H9 (cell line): Measurements from ENCODE around the gene FAM78B. TPM values are rescaled to one million over a fixed set of nuclear protein-coding genes. Genes with fewer than 3 reads are reported as not detected.

Experiments
- DNase-seq: peaks from one replicate; pipeline ENCODE4 v3.0.0-alpha.2; 2017
- H2AFZ ChIP-seq: one replicate; pipeline ENCODE4 v1.6.1; 2013; ENCODE audit warnings: mild to moderate bottlenecking, low read length, control low read depth, moderate library complexity
- H2AK5ac ChIP-seq: 2 replicates; pipeline ENCODE4 v1.6.1; 2013; ENCODE audit warnings: low read length, control low read depth, mixed read lengths; ENCODE audit not compliant: insufficient read length
- H2BK120ac ChIP-seq: one replicate; pipeline ENCODE4 v1.6.1; 2013; ENCODE audit warnings: low read depth, mild to moderate bottlenecking, low read length, control low read depth, inconsistent platforms; ENCODE audit not compliant: poor library complexity, severe bottlenecking
- H2BK12ac ChIP-seq: 2 replicates; pipeline ENCODE4 v1.6.1; 2013; ENCODE audit warnings: low read length, control low read depth, mixed read lengths, low read depth; ENCODE audit not compliant: insufficient read length
- H2BK15ac ChIP-seq: 2 replicates; pipeline ENCODE4 v1.6.1; 2013; ENCODE audit warnings: low read depth, low read length, control low read depth
- H2BK20ac ChIP-seq: one replicate; pipeline ENCODE4 v1.6.1; 2013; ENCODE audit warnings: low read depth, mild to moderate bottlenecking, low read length, control low read depth, inconsistent platforms; ENCODE audit not compliant: poor library complexity, severe bottlenecking
- H2BK5ac ChIP-seq: 2 replicates; pipeline ENCODE4 v1.6.1; 2013; ENCODE audit warnings: low read length, control low read depth, mixed read lengths; ENCODE audit not compliant: insufficient read length
- H3K14ac ChIP-seq: 2 replicates; pipeline ENCODE4 v1.6.1; 2013; ENCODE audit warnings: low read length, control low read depth; ENCODE audit not compliant: insufficient read depth
- H3K18ac ChIP-seq: 2 replicates; pipeline ENCODE4 v1.6.1; 2013; ENCODE audit warnings: low read depth, mild to moderate bottlenecking, mixed read lengths, low read length, control low read depth; ENCODE audit not compliant: insufficient read length
- H3K23ac ChIP-seq: 2 replicates; pipeline ENCODE4 v1.6.1; 2013; ENCODE audit warnings: low read length, control low read depth, mixed read lengths, low read depth; ENCODE audit not compliant: insufficient read length
- H3K23me2 ChIP-seq: 2 replicates; pipeline ENCODE4 v1.6.1; 2013; ENCODE audit warnings: low read depth, mild to moderate bottlenecking, mixed read lengths, low read length, control low read depth; ENCODE audit not compliant: insufficient read length, poor library complexity, severe bottlenecking
- H3K27ac ChIP-seq: 2 replicates; pipeline ENCODE4 v1.5.1; 2013; ENCODE audit warnings: low read length, control low read depth, mixed read lengths, low read depth; ENCODE audit not compliant: insufficient read length
- H3K27me3 ChIP-seq: 2 replicates; pipeline ENCODE4 v1.6.1; 2013; ENCODE audit warnings: low read length, control low read depth, inconsistent platforms; ENCODE audit not compliant: insufficient read depth
- H3K4ac ChIP-seq: 2 replicates; pipeline ENCODE4 v1.6.1; 2013; ENCODE audit warnings: low read depth, mild to moderate bottlenecking, control low read depth, inconsistent platforms, low read length, moderate library complexity
- H3K4me1 ChIP-seq: 2 replicates; pipeline ENCODE4 v1.6.1; 2013; ENCODE audit warnings: low read length, control low read depth, inconsistent platforms; ENCODE audit not compliant: insufficient read depth
- H3K4me2 ChIP-seq: 2 replicates; pipeline ENCODE4 v1.6.1; 2013; ENCODE audit warnings: low read length, control low read depth, mixed read lengths; ENCODE audit not compliant: insufficient read length, insufficient read depth
- H3K56ac ChIP-seq: 2 replicates; pipeline ENCODE4 v1.6.1; 2013; ENCODE audit warnings: low read depth, mild to moderate bottlenecking, mixed read lengths, low read length, control low read depth; ENCODE audit not compliant: insufficient read length
- H3K79me1 ChIP-seq: 2 replicates; pipeline ENCODE4 v1.6.1; 2013; ENCODE audit warnings: low read depth, mild to moderate bottlenecking, moderate library complexity, low read length, control low read depth, inconsistent platforms; ENCODE audit not compliant: insufficient read depth, poor library complexity, severe bottlenecking
- H3K79me2 ChIP-seq: 2 replicates; pipeline ENCODE4 v1.6.1; 2013; ENCODE audit warnings: low read length, control low read depth, inconsistent platforms; ENCODE audit not compliant: insufficient read depth
- H3K9ac ChIP-seq: 2 replicates; pipeline ENCODE4 v1.6.1; 2013; ENCODE audit warnings: low read length, control low read depth, mixed read lengths; ENCODE audit not compliant: insufficient read length; ENCODE audit errors: extremely low read depth
- H3K9me3 ChIP-seq: one replicate; pipeline ENCODE4 v1.6.1; 2013; ENCODE audit warnings: low read depth, low read length, inconsistent platforms; ENCODE audit not compliant: control insufficient read depth
- H3T11ph ChIP-seq: one replicate; pipeline ENCODE4 v1.6.1; 2013; ENCODE audit warnings: mild to moderate bottlenecking, low read length, control low read depth, inconsistent platforms
- H4K20me1 ChIP-seq: one replicate; pipeline ENCODE4 v1.6.1; 2013; ENCODE audit not compliant: control insufficient read depth, insufficient read length, insufficient read depth
- H4K5ac ChIP-seq: 2 replicates; pipeline ENCODE4 v1.6.1; 2013; ENCODE audit warnings: low read depth, mild to moderate bottlenecking, mixed read lengths, low read length, control low read depth; ENCODE audit not compliant: insufficient read length
- H4K8ac ChIP-seq: replicated peaks from 2 replicates; pipeline ENCODE4 v1.6.1; 2013; ENCODE audit warnings: low read length, control low read depth, mixed read lengths, low read depth; ENCODE audit not compliant: insufficient read length
- H4K91ac ChIP-seq: 2 replicates; pipeline ENCODE4 v1.6.1; 2013; ENCODE audit warnings: low read depth, mild to moderate bottlenecking, moderate library complexity, mixed read lengths, low read length, control low read depth; ENCODE audit not compliant: insufficient read length
- H3K27ac Mint-ChIP-seq, 3 experiments: 2 replicates in 2 of 3; 3 replicates in 1 of 3; pipeline ENCODE4 v1.8.0; 2020 to 2021; ENCODE audit warnings: mixed read lengths in 3 of 3, mild to moderate bottlenecking in 1 of 3, moderate library complexity in 1 of 3
- H3K27me3 Mint-ChIP-seq: 2 replicates; pipeline ENCODE4 v1.8.0; 2021; ENCODE audit warnings: low read depth, mild to moderate bottlenecking, moderate library complexity, mixed read lengths
- H3K36me3 Mint-ChIP-seq, 3 experiments: 2 replicates in 2 of 3; 3 replicates in 1 of 3; pipeline ENCODE4 v1.8.0; 2020 to 2021; ENCODE audit warnings: low read depth in 3 of 3, mixed read lengths in 3 of 3; ENCODE audit not compliant: insufficient read depth in 1 of 3
- H3K4me1 Mint-ChIP-seq, 2 experiments: 2 replicates each; pipeline ENCODE4 v1.8.0; 2020; ENCODE audit warnings: mixed read lengths in 2 of 2
- H3K4me3 Mint-ChIP-seq, 2 experiments: 2 replicates in 1 of 2; 3 replicates in 1 of 2; pipeline ENCODE4 v1.8.0; 2020 to 2021; ENCODE audit warnings: mild to moderate bottlenecking in 2 of 2, mixed read lengths in 2 of 2, moderate library complexity in 1 of 2
- H3K9me3 Mint-ChIP-seq, 2 experiments: 2 replicates in 1 of 2; 3 replicates in 1 of 2; pipeline ENCODE4 v1.8.0; 2020; ENCODE audit warnings: mild to moderate bottlenecking in 2 of 2, mixed read lengths in 2 of 2, moderate library complexity in 1 of 2
- WGBS: extraction: QIAGEN DNeasy Blood & Tissue Kit; methylation state at CpG from one replicate; pipeline ENCODE4 v1.1.7; 2013; ENCODE audit warnings: missing lambda C conversion rate, low lambda C conversion rate, mixed read lengths; ENCODE audit not compliant: insufficient read length; ENCODE audit errors: extremely low coverage; 5-methylcytosine and 5-hydroxymethylcytosine counted together
- total RNA-seq: library from RNA; stranded (reverse); gene quantifications from 2 replicates; pipeline ENCODE4 v1.2.1, GENCODE V29; 2021
- TF ChIP-seq, protein P1 (sequence below): fragments of 200-600 bp; sonication (generic); conservative IDR thresholded peaks from 3 replicates; pipeline ENCODE4 v1.8.0; 2021; ENCODE audit warnings: antibody characterized with exemption, mild to moderate bottlenecking

The FAM78B gene
- total RNA-seq, 1 experiment from 2014 or later, result 2.3 TPM

DNA sequence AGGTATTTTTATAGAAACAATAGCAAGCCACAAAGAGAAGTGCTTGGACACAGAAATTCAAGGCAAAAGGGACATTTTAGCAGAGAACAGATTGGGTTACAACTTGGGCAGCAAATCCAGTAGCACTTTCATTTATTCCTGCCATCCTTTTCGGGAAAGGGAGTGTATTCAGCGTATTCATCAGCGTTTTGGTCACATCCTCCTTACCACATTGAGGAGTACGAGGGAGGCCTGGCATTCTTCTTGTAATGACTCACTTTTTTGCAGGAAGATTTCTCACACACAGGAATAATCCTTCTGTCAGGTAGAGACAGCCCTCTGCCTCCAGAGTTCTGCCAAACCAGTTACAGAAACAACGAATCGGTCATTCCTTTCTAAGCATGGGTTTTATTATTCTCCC is 18.1 kb upstream of the FAM78B start:
- peaks cover 4% of the 10 kb centered on the region; the same call in 1 of the 2 replicates for H3K4me1 ChIP-seq
- no peak overlapping the region for H2AFZ ChIP-seq
- no peak overlapping the region for H2BK20ac ChIP-seq
- no peak overlapping the region for H3K23ac ChIP-seq
- Mint-ChIP-seq H3K9me3 (no peaks in the 10 kb centered on the region), H3K27me3 (no peaks in the 10 kb centered on the region), H3K36me3 (no peaks in the 10 kb centered on the region), H3K4me3 (no peak overlapping the region), H3K27ac (no peak overlapping the region), H3K4me1 (peaks cover 8 to 20% of the 10 kb centered on the region in 2 experiments; a peak in 3 of 4 replicates)
- H3K23me2 ChIP-seq, result no peaks in the 10 kb centered on the region
- H3K27me3 ChIP-seq, result no peaks in the 10 kb centered on the region
- H2BK15ac ChIP-seq, result no peak overlapping the region
- H3K14ac ChIP-seq, result no peak overlapping the region
- H3K79me1 ChIP-seq, result no peaks in the 10 kb centered on the region
- no peak overlapping the region for H2BK5ac ChIP-seq
- H2BK12ac ChIP-seq, result no peak overlapping the region
- no CpG with 5 or more reads among the region's 6 CpGs for WGBS
- no peak overlapping the region for H4K5ac ChIP-seq
- H4K91ac ChIP-seq, result no peak overlapping the region
- no peak overlapping the region for H4K8ac ChIP-seq
- no peak overlapping the region for H2AK5ac ChIP-seq
- H3T11ph ChIP-seq, result no peak overlapping the region
- no peaks in the 10 kb centered on the region for H4K20me1 ChIP-seq
- H3K18ac ChIP-seq, result no peak overlapping the region
- TF ChIP-seq, protein P1, sequence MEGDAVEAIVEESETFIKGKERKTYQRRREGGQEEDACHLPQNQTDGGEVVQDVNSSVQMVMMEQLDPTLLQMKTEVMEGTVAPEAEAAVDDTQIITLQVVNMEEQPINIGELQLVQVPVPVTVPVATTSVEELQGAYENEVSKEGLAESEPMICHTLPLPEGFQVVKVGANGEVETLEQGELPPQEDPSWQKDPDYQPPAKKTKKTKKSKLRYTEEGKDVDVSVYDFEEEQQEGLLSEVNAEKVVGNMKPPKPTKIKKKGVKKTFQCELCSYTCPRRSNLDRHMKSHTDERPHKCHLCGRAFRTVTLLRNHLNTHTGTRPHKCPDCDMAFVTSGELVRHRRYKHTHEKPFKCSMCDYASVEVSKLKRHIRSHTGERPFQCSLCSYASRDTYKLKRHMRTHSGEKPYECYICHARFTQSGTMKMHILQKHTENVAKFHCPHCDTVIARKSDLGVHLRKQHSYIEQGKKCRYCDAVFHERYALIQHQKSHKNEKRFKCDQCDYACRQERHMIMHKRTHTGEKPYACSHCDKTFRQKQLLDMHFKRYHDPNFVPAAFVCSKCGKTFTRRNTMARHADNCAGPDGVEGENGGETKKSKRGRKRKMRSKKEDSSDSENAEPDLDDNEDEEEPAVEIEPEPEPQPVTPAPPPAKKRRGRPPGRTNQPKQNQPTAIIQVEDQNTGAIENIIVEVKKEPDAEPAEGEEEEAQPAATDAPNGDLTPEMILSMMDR, result no peak
- DNase-seq, result no peak
- no peaks in the 10 kb centered on the region for H3K9me3 ChIP-seq
- no peaks in the 10 kb centered on the region for H3K79me2 ChIP-seq
- H3K27ac ChIP-seq, result no peak overlapping the region
- no peak overlapping the region for H3K4me2 ChIP-seq
- H2BK120ac ChIP-seq, result no peak overlapping the region
- H3K9ac ChIP-seq, result no peak overlapping the region
- H3K4ac ChIP-seq, result no peak overlapping the region
- no peak overlapping the region for H3K56ac ChIP-seq
